Tibial nerve (tissue), 4 donors: ENCODE results near the gene G3BP1. TPM values are rescaled to one million over a fixed set of nuclear protein-coding genes. Genes with fewer than 3 reads are reported as not detected.

ENCODE experiments used
- DNase-seq, 2 donors: peaks; one replicate each; pipeline ENCODE4 v3.0.0-alpha.2; 2019; ENCODE audit warnings: low spot score in 2 of 2
- H3K27ac ChIP-seq, 4 donors: fragments of 200-600 bp; sonication (generic) in 3 of 4; one replicate each; pipeline ENCODE4 v1.5.1; 2017 to 2019; ENCODE audit warnings: mild to moderate bottlenecking in 1 of 4
- H3K27me3 ChIP-seq, 2 donors: fragments of 200-600 bp; sonication (generic) in 1 of 2; one replicate each; pipeline versions ENCODE4 v1.5.1 to v1.6.0; 2017 to 2019
- H3K36me3 ChIP-seq, 3 donors: fragments of 200-600 bp; sonication (generic); one replicate each; pipeline ENCODE4 v1.5.1; 2018 to 2019
- H3K4me1 ChIP-seq, 4 donors: fragments of 200-600 bp; sonication (generic) in 3 of 4; one replicate each; pipeline ENCODE4 v1.5.1; 2017 to 2019
- H3K4me3 ChIP-seq, 4 donors: fragments of 200-600 bp; sonication (generic) in 3 of 4; one replicate each; pipeline ENCODE4 v1.5.1; 2017 to 2019; ENCODE audit warnings: mild to moderate bottlenecking in 1 of 4, moderate library complexity in 1 of 4
- H3K9me3 ChIP-seq, 4 donors: fragments of 200-600 bp; sonication (generic) in 3 of 4; one replicate each; pipeline ENCODE4 v1.5.1; 2017 to 2019
- CTCF ChIP-seq, 5 experiments: fragments of 200-600 bp in 3 of 5; fragments of 450-650 bp in 2 of 5; sonication (generic) in 3 of 5; IDR thresholded peaks; one replicate each; pipeline ENCODE4 v1.5.1; 2016 to 2019; ENCODE audit warnings: antibody characterized with exemption in 5 of 5, mild to moderate bottlenecking in 3 of 5, moderate library complexity in 2 of 5
- EP300 ChIP-seq, 2 donors: sonication (generic); formaldehyde crosslinking; IDR thresholded peaks; one replicate each; pipeline ENCODE4 v1.6.1; 2017; ENCODE audit warnings: antibody characterized with exemption in 2 of 2, mild to moderate bottlenecking in 1 of 2
- POLR2A ChIP-seq, 2 donors: fragments of 450-650 bp; IDR thresholded peaks; one replicate each; pipeline ENCODE4 v1.6.1; 2017; ENCODE audit warnings: antibody characterized with exemption in 2 of 2, mild to moderate bottlenecking in 2 of 2, moderate library complexity in 2 of 2
- WGBS, 2 donors: methylation state at CpG; one replicate each; pipeline ENCODE4 v1.1.5; 2018; 5-methylcytosine and 5-hydroxymethylcytosine counted together
- total RNA-seq, 4 donors: library from RNA; depleted of rRNA; stranded (reverse); fragments of >200 nt; gene quantifications; one replicate each; pipeline ENCODE4 v1.1.0, GENCODE V29; 2016

The G3BP1 gene
- total RNA-seq, 4 donors from 2014 or later, result 78.2 to 86.7 (median 84.3) TPM

GRCh38 chr5:151764801-151765200, 7.0 kb upstream of the G3BP1 start:
- Histone ChIP-seq H3K4me3 (no peak overlapping the region), H3K27ac (no peak overlapping the region), H3K4me1 (peaks cover 0 to under 1% (median 0%) of the 10 kb centered on the region in 4 donors), H3K9me3 (no peaks in the 10 kb centered on the region), H3K36me3 (no peaks in the 10 kb centered on the region), H3K27me3 (no peaks in the 10 kb centered on the region)
- DNase-seq, result no peak
- TF ChIP-seq CTCF (IDR thresholded peaks at IDR 0.05), result no peak
- no peak for TF ChIP-seq EP300 (IDR thresholded peaks at IDR 0.05)
- TF ChIP-seq POLR2A (IDR thresholded peaks at IDR 0.05), result no peak

DNA sequence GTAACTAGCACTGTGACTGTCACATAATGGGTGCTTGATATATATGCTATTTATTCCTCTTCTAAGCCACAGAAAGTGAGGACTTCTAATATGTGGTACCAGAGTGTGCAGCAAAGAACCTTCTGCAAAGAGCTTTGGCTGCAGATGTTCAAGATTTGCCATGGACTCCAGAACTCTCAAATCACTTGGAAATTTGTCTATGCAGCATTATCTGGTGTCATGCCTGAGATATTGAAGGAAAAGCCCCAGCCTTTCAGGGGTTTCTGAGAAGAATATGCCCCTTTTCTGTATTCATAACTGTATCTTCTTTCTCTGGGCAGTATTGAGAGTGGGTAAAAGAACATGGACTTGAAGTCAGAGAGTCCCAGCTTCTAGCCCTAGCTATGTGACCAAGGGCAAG, 4.8 kb upstream of the G3BP1 start:
- Histone ChIP-seq H3K36me3 (no peaks in the 10 kb centered on the region), H3K27ac (no peak overlapping the region), H3K4me3 (no peak overlapping the region), H3K9me3 (no peaks in the 10 kb centered on the region), H3K27me3 (no peaks in the 10 kb centered on the region), H3K4me1 (peaks cover 0 to 7% (median 5%) of the 10 kb centered on the region in 4 donors)
- TF ChIP-seq EP300 (IDR thresholded peaks at IDR 0.05) (no peak), CTCF (IDR thresholded peaks at IDR 0.05) (no peak), POLR2A (IDR thresholded peaks at IDR 0.05) (no peak)
- no peak for DNase-seq

DNA sequence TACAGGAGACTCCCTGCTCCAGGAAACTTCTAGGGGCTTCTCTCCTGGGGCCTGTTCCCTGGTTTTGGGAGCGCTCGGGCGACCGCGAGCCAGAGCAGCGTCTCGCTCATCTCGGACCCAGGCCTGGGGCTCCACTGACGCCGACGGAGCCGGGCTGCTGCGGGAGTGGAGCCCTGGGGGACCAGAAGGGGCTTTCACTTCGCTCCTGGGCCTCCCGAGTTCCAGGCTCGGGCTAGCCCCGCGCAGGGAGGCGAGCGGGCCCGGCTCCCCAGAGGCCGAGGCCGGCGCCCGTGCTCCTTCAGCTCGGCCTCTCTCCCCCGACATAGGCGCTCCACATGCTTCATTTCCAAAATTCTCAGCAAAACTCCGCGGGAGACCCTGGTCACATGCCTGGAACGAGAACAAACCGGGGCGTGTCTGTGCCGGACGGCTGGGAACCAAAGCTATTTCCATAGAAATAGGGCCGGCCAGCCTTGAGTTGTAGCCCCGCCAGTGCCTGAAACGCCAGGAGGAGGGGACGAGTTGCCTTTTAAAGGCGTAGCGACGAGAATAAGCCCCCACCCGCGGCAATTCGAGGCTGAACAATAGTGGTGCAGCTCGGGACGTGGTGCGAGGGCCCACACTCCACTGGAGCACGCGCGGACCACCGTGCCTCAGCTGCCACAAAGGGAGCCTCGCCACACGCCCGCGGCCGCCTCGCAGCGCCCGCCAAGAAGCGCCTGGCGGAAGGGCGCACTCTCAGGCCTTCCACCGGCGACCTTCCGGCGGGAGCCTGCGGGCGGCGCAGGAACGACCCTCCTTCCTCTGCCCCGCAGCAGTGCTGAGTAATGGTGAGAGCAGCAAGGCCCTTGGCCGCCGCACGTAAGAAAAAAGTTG, 1.1 kb upstream of the G3BP1 start:
- Histone ChIP-seq H3K27me3 (no peaks in the 10 kb centered on the region), H3K36me3 (no peaks in the 10 kb centered on the region), H3K4me1 (peaks cover 0 to 32% (median 28%) of the 10 kb centered on the region in 4 donors), H3K27ac (peak overlapping the region; percentile 91 to 100 (median 96)), H3K9me3 (no peaks in the 10 kb centered on the region), H3K4me3 (peak overlapping the region; percentile 60 to 83 (median 72))
- DNase-seq, result peak; percentile 42 to 77
- WGBS, 2 donors, result 5 to 6% methylated on average over 31 to 70 of the region's 75 CpGs
- no peak for TF ChIP-seq EP300 (IDR thresholded peaks at IDR 0.05)
- no peak for TF ChIP-seq POLR2A (IDR thresholded peaks at IDR 0.05)
- no peak for TF ChIP-seq CTCF (IDR thresholded peaks at IDR 0.05)

DNA sequence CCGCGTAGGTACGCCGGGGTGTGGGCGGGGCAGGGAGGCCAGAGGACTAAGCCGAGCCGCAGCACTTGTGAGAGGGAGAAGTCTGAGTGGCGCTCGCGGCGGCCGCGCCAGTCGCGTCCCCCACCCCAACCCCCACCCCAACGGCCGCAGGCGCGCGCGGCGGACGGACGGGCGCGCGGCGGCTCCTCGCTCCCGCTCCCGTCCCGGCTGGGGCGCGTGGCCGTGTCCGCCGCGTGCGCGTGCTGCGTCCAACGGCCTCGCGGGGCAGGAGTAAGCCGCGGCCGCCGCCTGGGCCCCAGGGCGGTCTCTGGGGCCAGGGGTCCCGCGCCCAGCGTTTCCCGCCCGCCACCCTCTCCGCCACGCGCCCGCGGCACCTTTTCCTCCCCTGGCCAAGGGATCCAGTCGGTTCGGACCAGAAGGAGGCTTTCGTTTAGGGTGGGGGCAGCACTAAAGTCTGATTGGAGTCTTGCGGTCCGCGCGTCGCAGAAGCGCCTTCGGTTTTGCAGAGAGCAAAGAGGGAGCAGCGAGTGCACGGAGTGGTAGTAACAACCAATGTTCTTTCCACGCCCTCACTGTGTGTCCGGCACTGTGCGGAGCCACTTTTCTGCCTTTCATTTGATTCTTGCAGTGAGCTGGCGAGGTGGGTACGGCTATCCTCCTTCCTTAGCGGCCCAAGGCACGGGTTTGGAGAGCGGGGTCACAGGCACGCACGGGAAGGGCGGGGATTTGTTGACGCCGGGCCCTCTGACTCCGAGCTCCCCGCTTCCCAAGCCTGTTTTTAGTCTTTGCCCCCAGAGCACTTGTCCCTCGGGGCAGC, 483 bp downstream of the G3BP1 start:
- 0 to 1% methylated on average over 25 to 49 of the region's 87 CpGs for WGBS, 2 donors
- H3K9me3 ChIP-seq, result no peaks in the 10 kb centered on the region
- H3K4me1 ChIP-seq, result peaks cover 0 to 48% (median 38%) of the 10 kb centered on the region in 4 donors
- no peaks in the 10 kb centered on the region for H3K36me3 ChIP-seq
- no peaks in the 10 kb centered on the region for H3K27me3 ChIP-seq
- DNase-seq, result peak in 1 of 2 donors; percentile 37
- TF ChIP-seq EP300 (IDR thresholded peaks at IDR 0.05), result peak in 1 of 2 donors; percentile 20
- TF ChIP-seq CTCF (IDR thresholded peaks at IDR 0.05), result no peak
- H3K4me3 ChIP-seq, result peak overlapping the region; percentile 49 to 78 (median 74)
- H3K27ac ChIP-seq, result peak overlapping the region; percentile 73 to 97 (median 92)
